Measurements from ENCODE around the gene RPS6KA2. TPM values are rescaled to one million over a fixed set of nuclear protein-coding genes. Genes with fewer than 3 reads are reported as not detected.
A peak's percentile ranks its signal among the peaks of the same experiment; 100 is the strongest.

The RPS6KA2 gene
- total and polyA plus RNA-seq, 2 experiments from 2014 or later: 12.5 to 25.3 TPM

GRCh38 chr6:166488701-166489100 is 138.3 kb downstream of the RPS6KA2 start:
- H3K79me2 ChIP-seq (replicated peaks; ENCODE audit: insufficient read depth): no peaks in the 10 kb centered on the region
- H4K20me1 ChIP-seq (replicated peaks; ENCODE audit: insufficient read depth): no peaks in the 10 kb centered on the region
- H3K36me3 ChIP-seq (ENCODE audit: insufficient read depth): 0 out of 2 replicates have a peak, but pooled peaks cover 4% of the 10 kb centered on the region
- Mint-ChIP-seq H3K9me3 (no peaks in the 10 kb centered on the region), H3K4me3 (no peak overlapping the region), H3K27ac (0 out of 2 replicates have a peak overlapping the region, but pooled peaks have one; percentile 29), H3K4me1 (peaks cover 23% of the 10 kb centered on the region), H3K27me3 (ENCODE audit: insufficient read depth, low read depth, poor library complexity) (peaks cover 14% of the 10 kb centered on the region), H3K36me3 (ENCODE audit: low read depth) (peaks cover 28% of the 10 kb centered on the region)
- no peak overlapping the region for H3K4me2 ChIP-seq
- DNase-seq (ENCODE audit: low spot score) (no peak), ATAC-seq (no peak)
- no peaks in the 10 kb centered on the region for H3K9me2 ChIP-seq (ENCODE audit: insufficient read depth)
- H3K27ac ChIP-seq (ENCODE audit: low read depth): peak overlapping the region; percentile 50; the same call in 1 of the 2 replicates
- TF ChIP-seq ZNF114 (CRISPR knock-in tag; IDR thresholded peaks at IDR 0.05) (no peak), ZNF331 (CRISPR knock-in tag; IDR thresholded peaks at IDR 0.05; ENCODE audit: low read depth) (no peak), CREB1 (CRISPR knock-in tag; IDR thresholded peaks at IDR 0.05; ENCODE audit: low read depth) (no peak), EZH2 (IDR thresholded peaks at IDR 0.05; ENCODE audit: low read depth, unreplicated experiment) (no peak), STAT1 (IDR thresholded peaks at IDR 0.05; ENCODE audit: unreplicated experiment) (no peak)
- no peaks in the 10 kb centered on the region for H3K27me3 ChIP-seq (ENCODE audit: insufficient read depth)
- no peak overlapping the region for H2AFZ ChIP-seq
- no peaks in the 10 kb centered on the region for H3F3A ChIP-seq (replicated peaks; ENCODE audit: low read depth)
- H3K4me1 ChIP-seq (ENCODE audit: insufficient read depth): peaks cover 11% of the 10 kb centered on the region
- no peak overlapping the region for H3K4me3 ChIP-seq

- TF ChIP-seq EZH2 (IDR thresholded peaks at IDR 0.05; ENCODE audit: low read depth, unreplicated experiment): no peak
- no peak for TF ChIP-seq ZNF331 (CRISPR knock-in tag; IDR thresholded peaks at IDR 0.05; ENCODE audit: low read depth)
- H3K9me2 ChIP-seq (ENCODE audit: insufficient read depth): no peaks in the 10 kb centered on the region
- H3F3A ChIP-seq (replicated peaks; ENCODE audit: low read depth): no peaks in the 10 kb centered on the region
- Mint-ChIP-seq H3K9me3 (no peaks in the 10 kb centered on the region), H3K4me1 (peaks cover 23% of the 10 kb centered on the region), H3K36me3 (ENCODE audit: low read depth) (peaks cover 27% of the 10 kb centered on the region), H3K27ac (peak overlapping the region; percentile 88), H3K4me3 (no peak overlapping the region), H3K27me3 (ENCODE audit: insufficient read depth, low read depth, poor library complexity) (peaks cover 14% of the 10 kb centered on the region)
- no peak overlapping the region for H2AFZ ChIP-seq
- peak overlapping the region; percentile 50; the same call in 1 of the 2 replicates for H3K27ac ChIP-seq (ENCODE audit: low read depth)
- no peak overlapping the region for H3K4me3 ChIP-seq
- 0 out of 2 replicates have a peak, but pooled peaks cover 4% of the 10 kb centered on the region for H3K36me3 ChIP-seq (ENCODE audit: insufficient read depth)
- no peaks in the 10 kb centered on the region for H4K20me1 ChIP-seq (replicated peaks; ENCODE audit: insufficient read depth)
- H3K4me2 ChIP-seq: no peak overlapping the region
- DNase-seq (ENCODE audit: low spot score) (no peak), ATAC-seq (no peak)
- no peaks in the 10 kb centered on the region for H3K79me2 ChIP-seq (replicated peaks; ENCODE audit: insufficient read depth)
- peaks cover 11% of the 10 kb centered on the region for H3K4me1 ChIP-seq (ENCODE audit: insufficient read depth)
- no peaks in the 10 kb centered on the region for H3K27me3 ChIP-seq (ENCODE audit: insufficient read depth)
Observed at GRCh38 chr6:166488076-166488685, 138.9 kb downstream of the RPS6KA2 start.

- ATAC-seq (no peak), DNase-seq (ENCODE audit: low spot score) (no peak)
- Histone ChIP-seq H3K4me3 (no peak overlapping the region), H3K79me2 (replicated peaks; ENCODE audit: insufficient read depth) (no peaks in the 10 kb centered on the region), H3K4me1 (ENCODE audit: insufficient read depth) (peaks cover 11% of the 10 kb centered on the region), H3F3A (replicated peaks; ENCODE audit: low read depth) (no peaks in the 10 kb centered on the region), H4K20me1 (replicated peaks; ENCODE audit: insufficient read depth) (no peaks in the 10 kb centered on the region), H3K27ac (ENCODE audit: low read depth) (no peak overlapping the region), H3K4me2 (no peak overlapping the region), H3K27me3 (ENCODE audit: insufficient read depth) (no peaks in the 10 kb centered on the region), H3K9me2 (ENCODE audit: insufficient read depth) (no peaks in the 10 kb centered on the region), H2AFZ (no peak overlapping the region), H3K36me3 (ENCODE audit: insufficient read depth) (peaks cover 4% of the 10 kb centered on the region; the same call in 1 of the 2 replicates)
- H3K9me3 Mint-ChIP-seq: no peaks in the 10 kb centered on the region
- H3K4me3 Mint-ChIP-seq: no peak overlapping the region
- peaks cover 23% of the 10 kb centered on the region for H3K4me1 Mint-ChIP-seq
- H3K27ac Mint-ChIP-seq: no peak overlapping the region
- H3K27me3 Mint-ChIP-seq (ENCODE audit: insufficient read depth, low read depth, poor library complexity): peaks cover 15% of the 10 kb centered on the region
- peaks cover 33% of the 10 kb centered on the region for H3K36me3 Mint-ChIP-seq (ENCODE audit: low read depth)
- TF ChIP-seq STAT1 (IDR thresholded peaks at IDR 0.05; ENCODE audit: unreplicated experiment): no peak
- TF ChIP-seq POLR2AphosphoS5 (IDR thresholded peaks at IDR 0.05; ENCODE audit: low read depth): no peak
- no peak for TF ChIP-seq EZH2phosphoT487 (IDR thresholded peaks at IDR 0.05; ENCODE audit: unreplicated experiment)
- no peak for TF ChIP-seq NANOG (IDR thresholded peaks at IDR 0.05; ENCODE audit: borderline replicate concordance)
- TF ChIP-seq CREB1 (CRISPR knock-in tag; IDR thresholded peaks at IDR 0.05; ENCODE audit: low read depth): no peak
- TF ChIP-seq REST (IDR thresholded peaks at IDR 0.05; ENCODE audit: unreplicated experiment): no peak
- TF ChIP-seq CTCF (conservative IDR thresholded peaks at IDR 0.05; ENCODE audit: low read depth in 2 of 2): no peak
- TF ChIP-seq ZNF331 (CRISPR knock-in tag; IDR thresholded peaks at IDR 0.05; ENCODE audit: low read depth): no peak
- TF ChIP-seq JUNB (IDR thresholded peaks at IDR 0.05; ENCODE audit: unreplicated experiment): no peak
Observed at GRCh38 chr6:166487148-166487547, 139.9 kb downstream of the RPS6KA2 start.
